HG03025 (cell line): Measurements from ENCODE around the gene ACKR2.
A peak's percentile ranks its signal among the peaks of the same experiment; 100 is the strongest.

Experiments used
- ATAC-seq: cut with Tn5 transposase; IDR thresholded peaks from one replicate; pipeline ENCODE4 v1.9.1; 2021; ENCODE audit warnings: mild to moderate bottlenecking, moderate library complexity; ENCODE audit not compliant: unreplicated experiment, low FRiP score

The ACKR2 gene

GRCh38 chr3:42809202-42809601, at the start of gene ACKR2:
ACKR2 (plus strand) TSS chr3:42809445; CDS start chr3:42864503, 55,058 bp downstream.
- ATAC-seq, result no peak

- no peak for ATAC-seq
These were observed 47.1 kb upstream of the ACKR2 start for GRCh38 chr3:42762046-42762724.

- ATAC-seq, result no peak
These were observed 46.2 kb upstream of the ACKR2 start for GRCh38 chr3:42763021-42763420.

- ATAC-seq, result no peak
These were observed 45.1 kb upstream of the ACKR2 start for GRCh38 chr3:42764115-42764514.

- ATAC-seq, result no peak
These were observed 44.5 kb upstream of the ACKR2 start for GRCh38 chr3:42764561-42765295.

GRCh38 chr3:42769477-42770131, 39.6 kb upstream of the ACKR2 start:
- no peak for ATAC-seq

GRCh38 chr3:42771271-42771670, 38.0 kb upstream of the ACKR2 start:
- no peak for ATAC-seq

- peak; percentile 93 for ATAC-seq
These were observed 36.4 kb upstream of the ACKR2 start, which contains the start of gene CCDC13 for GRCh38 chr3:42772670-42773408. CCDC13 (minus strand) TSS chr3:42773253; CDS start chr3:42758345, 14,908 bp downstream.

- peak; percentile 13 for ATAC-seq
These were observed 35.9 kb upstream of the ACKR2 start for GRCh38 chr3:42773409-42773751.

GRCh38 chr3:42778644-42779043, 30.6 kb upstream of the ACKR2 start:
- no peak for ATAC-seq

- no peak for ATAC-seq
These were observed 28.8 kb upstream of the ACKR2 start for GRCh38 chr3:42780398-42780797.

- ATAC-seq, result no peak
These were observed 28.1 kb upstream of the ACKR2 start for GRCh38 chr3:42780892-42781700.

- no peak for ATAC-seq
These were observed 23.0 kb upstream of the ACKR2 start for GRCh38 chr3:42786212-42786611.

- no peak for ATAC-seq
These were observed 22.6 kb upstream of the ACKR2 start for GRCh38 chr3:42786631-42787030.

- no peak for ATAC-seq
These were observed 18.5 kb upstream of the ACKR2 start for GRCh38 chr3:42790714-42791229.

GRCh38 chr3:42795621-42796181, 13.5 kb upstream of the ACKR2 start:
- no peak for ATAC-seq

- no peak for ATAC-seq
These were observed 12.8 kb upstream of the ACKR2 start for GRCh38 chr3:42796332-42796885.

- ATAC-seq, result no peak
These were observed 9.9 kb upstream of the ACKR2 start for GRCh38 chr3:42799376-42799775.

GRCh38 chr3:42800251-42800650, 9.0 kb upstream of the ACKR2 start:
- ATAC-seq, result no peak
